ENCODE data around the gene DCAKD.

DCAKD gene

GRCh38 chr17:45050481-45051059 lies 862 bp downstream of the DCAKD start:
- peak overlapping the region; percentile 82 for H2AK5ac ChIP-seq (ENCODE audit: low read length)
- H3K79me1 ChIP-seq (ENCODE audit: low read length) = peaks cover 9% of the 10 kb centered on the region
- peak overlapping the region; percentile 66 for H3K23ac ChIP-seq (ENCODE audit: low read length)

GRCh38 chr17:45048795-45049563 lies 2.5 kb downstream of the DCAKD start:
- no peak overlapping the region for H3K9ac ChIP-seq (ENCODE audit: low read length)
- no peak overlapping the region for H2AK5ac ChIP-seq (ENCODE audit: low read length)
- no peak overlapping the region for H3K23ac ChIP-seq (ENCODE audit: low read length)
- no peak overlapping the region for H3K27ac ChIP-seq (ENCODE audit: low read depth, low read length)
- H3K79me2 ChIP-seq (ENCODE audit: control insufficient read depth, insufficient read depth, low read length) = peaks cover 12% of the 10 kb centered on the region
- peaks cover 9% of the 10 kb centered on the region for H3K79me1 ChIP-seq (ENCODE audit: low read length)
- no peak overlapping the region for H3K56ac ChIP-seq (ENCODE audit: low read length)
- no peak overlapping the region for H2BK15ac ChIP-seq (replicated peaks; ENCODE audit: low read depth)
- H3K18ac ChIP-seq (ENCODE audit: low read length) = no peak overlapping the region
- DNase-seq = no peak
- H3K4ac ChIP-seq (ENCODE audit: low read depth, low read length) = no peak overlapping the region
- H3K27me3 ChIP-seq (ENCODE audit: insufficient read depth, low read length, poor library complexity) = no peaks in the 10 kb centered on the region
- WGBS (ENCODE audit: extremely low coverage, insufficient coverage, low lambda C conversion rate) = 100% methylated on average over 2 of the region's 8 CpGs
- no peak overlapping the region for H4K5ac ChIP-seq (ENCODE audit: low read length)
- H2BK5ac ChIP-seq (ENCODE audit: low read length) = no peak overlapping the region
- no peaks in the 10 kb centered on the region for H3K4me1 ChIP-seq (ENCODE audit: control insufficient read depth, low read depth, low read length)
- H4K8ac ChIP-seq (ENCODE audit: low read depth, low read length) = no peak overlapping the region
- H3K4me3 ChIP-seq (ENCODE audit: low read length) = no peak overlapping the region
- no peaks in the 10 kb centered on the region for H3K36me3 ChIP-seq (ENCODE audit: control insufficient read depth, insufficient read depth, low read length)
- no peak overlapping the region for H3K4me2 ChIP-seq (ENCODE audit: low read length)
- H2BK120ac ChIP-seq (ENCODE audit: low read depth, low read length) = no peak overlapping the region

More at GRCh38 chr17:45050481-45051059, 862 bp downstream of the DCAKD start:
- DNase-seq = peak; percentile 71
- H3K4me1 ChIP-seq (ENCODE audit: control insufficient read depth, low read depth, low read length) = no peaks in the 10 kb centered on the region
- H3K4ac ChIP-seq (ENCODE audit: low read depth, low read length) = peak overlapping the region; percentile 73
- no peak overlapping the region for H2BK15ac ChIP-seq (replicated peaks; ENCODE audit: low read depth)
- peak overlapping the region; percentile 20 for H3K4me2 ChIP-seq (ENCODE audit: low read length)
- H4K8ac ChIP-seq (ENCODE audit: low read depth, low read length) = no peak overlapping the region
- peaks cover 12% of the 10 kb centered on the region for H3K79me2 ChIP-seq (ENCODE audit: control insufficient read depth, insufficient read depth, low read length)
- H4K5ac ChIP-seq (ENCODE audit: low read length) = no peak overlapping the region
- H3K9ac ChIP-seq (ENCODE audit: low read length) = peak overlapping the region; percentile 87
- peak overlapping the region; percentile 56 for H3K4me3 ChIP-seq (ENCODE audit: low read length)
- peak overlapping the region; percentile 91 for H3K56ac ChIP-seq (ENCODE audit: low read length)
- H3K36me3 ChIP-seq (ENCODE audit: control insufficient read depth, insufficient read depth, low read length) = peaks cover 1% of the 10 kb centered on the region
- peak overlapping the region; percentile 82 for H3K27ac ChIP-seq (ENCODE audit: low read depth, low read length)
- H2BK5ac ChIP-seq (ENCODE audit: low read length) = peak overlapping the region; percentile 31
- H3K27me3 ChIP-seq (ENCODE audit: insufficient read depth, low read length, poor library complexity) = no peaks in the 10 kb centered on the region
- WGBS (ENCODE audit: extremely low coverage, insufficient coverage, low lambda C conversion rate) = no CpG with 5 or more reads among the region's 14 CpGs
- H2BK120ac ChIP-seq (ENCODE audit: low read depth, low read length) = no peak overlapping the region
- H3K18ac ChIP-seq (ENCODE audit: low read length) = peak overlapping the region; percentile 54

- no peaks in the 10 kb centered on the region for H3K4me1 ChIP-seq (ENCODE audit: control insufficient read depth, low read depth, low read length)
- no peak overlapping the region for H3K4me3 ChIP-seq (ENCODE audit: low read length)
- H3K56ac ChIP-seq (ENCODE audit: low read length) = peak overlapping the region; percentile 37
- DNase-seq = no peak
- H4K5ac ChIP-seq (ENCODE audit: low read length) = no peak overlapping the region
- H3K36me3 ChIP-seq (ENCODE audit: control insufficient read depth, insufficient read depth, low read length) = no peaks in the 10 kb centered on the region
- no peak overlapping the region for H2BK15ac ChIP-seq (replicated peaks; ENCODE audit: low read depth)
- no peak overlapping the region for H2BK120ac ChIP-seq (ENCODE audit: low read depth, low read length)
- no peak overlapping the region for H2BK5ac ChIP-seq (ENCODE audit: low read length)
- no peak overlapping the region for H3K27ac ChIP-seq (ENCODE audit: low read depth, low read length)
- no peak overlapping the region for H3K4me2 ChIP-seq (ENCODE audit: low read length)
- H3K79me1 ChIP-seq (ENCODE audit: low read length) = peaks cover 13% of the 10 kb centered on the region
- H4K8ac ChIP-seq (ENCODE audit: low read depth, low read length) = no peak overlapping the region
- no peak overlapping the region for H3K9ac ChIP-seq (ENCODE audit: low read length)
- H3K23ac ChIP-seq (ENCODE audit: low read length) = no peak overlapping the region
- no peak overlapping the region for H2AK5ac ChIP-seq (ENCODE audit: low read length)
- H3K4ac ChIP-seq (ENCODE audit: low read depth, low read length) = no peak overlapping the region
- no peak overlapping the region for H3K18ac ChIP-seq (ENCODE audit: low read length)
- H3K27me3 ChIP-seq (ENCODE audit: insufficient read depth, low read length, poor library complexity) = no peaks in the 10 kb centered on the region
- WGBS (ENCODE audit: extremely low coverage, insufficient coverage, low lambda C conversion rate) = no CpG with 5 or more reads among the region's 9 CpGs
- H3K79me2 ChIP-seq (ENCODE audit: control insufficient read depth, insufficient read depth, low read length) = peaks cover 14% of the 10 kb centered on the region
These were observed 4.8 kb downstream of the DCAKD start for GRCh38 chr17:45046537-45047125.

GRCh38 chr17:45043813-45044540 lies 7.5 kb downstream of the DCAKD start:
- Histone ChIP-seq H2BK5ac (ENCODE audit: low read length) (no peak overlapping the region), H3K23ac (ENCODE audit: low read length) (no peak overlapping the region), H3K79me2 (ENCODE audit: control insufficient read depth, insufficient read depth, low read length) (peaks cover 6% of the 10 kb centered on the region), H3K79me1 (ENCODE audit: low read length) (peaks cover 12% of the 10 kb centered on the region), H4K8ac (ENCODE audit: low read depth, low read length) (no peak overlapping the region), H3K36me3 (ENCODE audit: control insufficient read depth, insufficient read depth, low read length) (no peaks in the 10 kb centered on the region), H3K4me1 (ENCODE audit: control insufficient read depth, low read depth, low read length) (no peaks in the 10 kb centered on the region), H3K56ac (ENCODE audit: low read length) (no peak overlapping the region), H4K5ac (ENCODE audit: low read length) (no peak overlapping the region), H2BK120ac (ENCODE audit: low read depth, low read length) (no peak overlapping the region), H3K27ac (ENCODE audit: low read depth, low read length) (no peak overlapping the region), H2BK15ac (replicated peaks; ENCODE audit: low read depth) (no peak overlapping the region), H3K27me3 (ENCODE audit: insufficient read depth, low read length, poor library complexity) (no peaks in the 10 kb centered on the region), H3K9ac (ENCODE audit: low read length) (no peak overlapping the region), H2AK5ac (ENCODE audit: low read length) (no peak overlapping the region), H3K4ac (ENCODE audit: low read depth, low read length) (no peak overlapping the region), H3K4me3 (ENCODE audit: low read length) (no peak overlapping the region), H3K4me2 (ENCODE audit: low read length) (no peak overlapping the region), H3K18ac (ENCODE audit: low read length) (no peak overlapping the region)
- DNase-seq = no peak
- WGBS (ENCODE audit: extremely low coverage, insufficient coverage, low lambda C conversion rate) = no CpG with 5 or more reads among the region's 18 CpGs

- Histone ChIP-seq H3K4me2 (ENCODE audit: low read length) (no peak overlapping the region), H2BK15ac (replicated peaks; ENCODE audit: low read depth) (no peak overlapping the region), H3K36me3 (ENCODE audit: control insufficient read depth, insufficient read depth, low read length) (no peaks in the 10 kb centered on the region), H3K79me2 (ENCODE audit: control insufficient read depth, insufficient read depth, low read length) (peaks cover 6% of the 10 kb centered on the region), H3K9ac (ENCODE audit: low read length) (no peak overlapping the region), H3K4ac (ENCODE audit: low read depth, low read length) (no peak overlapping the region), H3K18ac (ENCODE audit: low read length) (no peak overlapping the region), H2BK5ac (ENCODE audit: low read length) (no peak overlapping the region), H2AK5ac (ENCODE audit: low read length) (no peak overlapping the region), H3K23ac (ENCODE audit: low read length) (no peak overlapping the region), H3K56ac (ENCODE audit: low read length) (peak overlapping the region; percentile 49), H3K27me3 (ENCODE audit: insufficient read depth, low read length, poor library complexity) (no peaks in the 10 kb centered on the region), H3K4me1 (ENCODE audit: control insufficient read depth, low read depth, low read length) (no peaks in the 10 kb centered on the region), H2BK120ac (ENCODE audit: low read depth, low read length) (no peak overlapping the region), H4K5ac (ENCODE audit: low read length) (no peak overlapping the region), H4K8ac (ENCODE audit: low read depth, low read length) (no peak overlapping the region), H3K4me3 (ENCODE audit: low read length) (no peak overlapping the region), H3K27ac (ENCODE audit: low read depth, low read length) (no peak overlapping the region), H3K79me1 (ENCODE audit: low read length) (peaks cover 14% of the 10 kb centered on the region)
- DNase-seq = no peak
- no CpG with 5 or more reads among the region's 11 CpGs for WGBS (ENCODE audit: extremely low coverage, insufficient coverage, low lambda C conversion rate)
These were observed 8.9 kb downstream of the DCAKD start for GRCh38 chr17:45042346-45043120.

All from mesendoderm (in vitro differentiated cells).